ENCODE data around the gene LY86. TPM values are rescaled to one million over a fixed set of nuclear protein-coding genes. Genes with fewer than 3 reads are reported as not detected.

LY86 gene
- total and polyA plus RNA-seq, 9 of the 15 experiments (the other 6 are each of a cell fraction or from before 2014, with no cell fraction given), result 0.08 to 0.20 TPM; not detected in 7

DNA sequence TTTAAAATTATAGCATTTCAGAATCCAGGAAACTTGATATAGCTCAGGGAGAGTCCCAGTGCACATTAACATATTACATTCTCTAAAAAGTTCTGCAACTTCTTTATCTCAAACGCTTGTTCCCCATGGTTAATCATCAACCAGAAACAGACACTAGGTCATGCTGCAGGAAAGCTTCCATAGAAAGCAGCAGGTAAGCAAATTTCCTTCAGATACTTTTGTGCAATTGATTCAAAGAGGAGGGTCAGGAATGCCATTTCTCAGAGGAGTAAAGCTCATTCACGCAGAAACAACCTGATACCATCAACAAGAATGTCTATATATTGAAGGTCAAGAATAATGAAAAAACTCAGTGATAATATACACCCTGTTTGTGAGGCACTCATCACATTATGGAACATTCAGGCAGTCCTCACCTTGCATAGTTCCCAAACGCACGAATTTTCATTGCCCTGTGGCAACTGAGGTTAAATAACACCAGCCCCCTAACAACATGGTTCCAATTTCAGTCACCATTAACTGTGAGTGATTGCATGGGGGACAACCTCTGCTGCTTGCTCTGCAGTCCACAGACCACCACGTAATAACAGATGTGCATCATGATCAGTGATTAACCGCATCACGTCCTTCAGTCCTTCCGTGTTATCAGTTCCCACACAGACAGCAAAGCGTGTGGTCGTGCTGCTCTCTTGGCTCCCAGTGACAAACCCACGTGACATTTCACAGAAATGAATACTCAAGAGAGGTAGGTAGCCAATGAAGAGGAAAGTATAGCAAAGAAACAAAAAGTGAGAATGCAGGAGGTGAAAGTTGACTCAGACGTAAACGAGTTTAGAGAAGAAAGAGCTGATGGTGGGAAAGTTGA lies 95.7 kb downstream of the LY86 start (continued):
- TF ChIP-seq, protein P1, sequence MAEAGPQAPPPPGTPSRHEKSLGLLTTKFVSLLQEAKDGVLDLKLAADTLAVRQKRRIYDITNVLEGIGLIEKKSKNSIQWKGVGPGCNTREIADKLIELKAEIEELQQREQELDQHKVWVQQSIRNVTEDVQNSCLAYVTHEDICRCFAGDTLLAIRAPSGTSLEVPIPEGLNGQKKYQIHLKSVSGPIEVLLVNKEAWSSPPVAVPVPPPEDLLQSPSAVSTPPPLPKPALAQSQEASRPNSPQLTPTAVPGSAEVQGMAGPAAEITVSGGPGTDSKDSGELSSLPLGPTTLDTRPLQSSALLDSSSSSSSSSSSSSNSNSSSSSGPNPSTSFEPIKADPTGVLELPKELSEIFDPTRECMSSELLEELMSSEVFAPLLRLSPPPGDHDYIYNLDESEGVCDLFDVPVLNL (CRISPR knock-in tag; IDR thresholded peaks at IDR 0.05; ENCODE audit: low read depth), result no peak
- no peak for TF ChIP-seq THRAP3 (IDR thresholded peaks at IDR 0.05; ENCODE audit: borderline replicate concordance)
- peak in 1 of 2 experiments; percentile 55; a peak in 1 of 4 replicates for TF ChIP-seq TEAD1 (CRISPR knock-in tag; IDR thresholded peaks at IDR 0.05)
- TF ChIP-seq NFIC (IDR thresholded peaks at IDR 0.05), result peak; percentile 87
- TF ChIP-seq RAD51 (IDR thresholded peaks at IDR 0.05; ENCODE audit: borderline replicate concordance, low read depth), result peak; percentile 95
- TF ChIP-seq, protein P2, sequence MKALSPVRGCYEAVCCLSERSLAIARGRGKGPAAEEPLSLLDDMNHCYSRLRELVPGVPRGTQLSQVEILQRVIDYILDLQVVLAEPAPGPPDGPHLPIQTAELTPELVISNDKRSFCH (CRISPR knock-in tag; IDR thresholded peaks at IDR 0.05), result no peak
- TF ChIP-seq, protein P2 (tag; IDR thresholded peaks at IDR 0.05), result peak; percentile 59; the same call in 1 of the 2 replicates
- TF ChIP-seq ZNF444 (CRISPR knock-in tag; IDR thresholded peaks at IDR 0.05), result no peak
- TF ChIP-seq ESRRA (IDR thresholded peaks at IDR 0.05; ENCODE audit: borderline replicate concordance, low read depth), result peak; percentile 88; the same call in 1 of the 2 replicates
- TF ChIP-seq, protein P3, sequence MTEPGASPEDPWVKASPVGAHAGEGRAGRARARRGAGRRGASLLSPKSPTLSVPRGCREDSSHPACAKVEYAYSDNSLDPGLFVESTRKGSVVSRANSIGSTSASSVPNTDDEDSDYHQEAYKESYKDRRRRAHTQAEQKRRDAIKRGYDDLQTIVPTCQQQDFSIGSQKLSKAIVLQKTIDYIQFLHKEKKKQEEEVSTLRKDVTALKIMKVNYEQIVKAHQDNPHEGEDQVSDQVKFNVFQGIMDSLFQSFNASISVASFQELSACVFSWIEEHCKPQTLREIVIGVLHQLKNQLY (CRISPR knock-in tag; conservative IDR thresholded peaks at IDR 0.05), result no peak
- TF ChIP-seq PHTF2 (CRISPR knock-in tag; IDR thresholded peaks at IDR 0.05), result no peak
- peak; percentile 68 for TF ChIP-seq DACH1 (IDR thresholded peaks at IDR 0.05; ENCODE audit: partially characterized antibody)
- no peak for TF ChIP-seq RBM34 (IDR thresholded peaks at IDR 0.05; ENCODE audit: borderline replicate concordance, insufficient read depth, low read length)
- TF ChIP-seq, protein P4, sequence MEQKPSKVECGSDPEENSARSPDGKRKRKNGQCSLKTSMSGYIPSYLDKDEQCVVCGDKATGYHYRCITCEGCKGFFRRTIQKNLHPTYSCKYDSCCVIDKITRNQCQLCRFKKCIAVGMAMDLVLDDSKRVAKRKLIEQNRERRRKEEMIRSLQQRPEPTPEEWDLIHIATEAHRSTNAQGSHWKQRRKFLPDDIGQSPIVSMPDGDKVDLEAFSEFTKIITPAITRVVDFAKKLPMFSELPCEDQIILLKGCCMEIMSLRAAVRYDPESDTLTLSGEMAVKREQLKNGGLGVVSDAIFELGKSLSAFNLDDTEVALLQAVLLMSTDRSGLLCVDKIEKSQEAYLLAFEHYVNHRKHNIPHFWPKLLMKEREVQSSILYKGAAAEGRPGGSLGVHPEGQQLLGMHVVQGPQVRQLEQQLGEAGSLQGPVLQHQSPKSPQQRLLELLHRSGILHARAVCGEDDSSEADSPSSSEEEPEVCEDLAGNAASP (IDR thresholded peaks at IDR 0.05), result no peak
- no peak for TF ChIP-seq POLR2G (IDR thresholded peaks at IDR 0.05; ENCODE audit: low read depth, low read length)
- TF ChIP-seq DDX20 (tag; IDR thresholded peaks at IDR 0.05; ENCODE audit: low read depth), result no peak
- peak; percentile 76 for TF ChIP-seq LEF1 (IDR thresholded peaks at IDR 0.05)
- no peak for TF ChIP-seq PRMT5 (CRISPR knock-in tag; IDR thresholded peaks at IDR 0.05)
- no peak for TF ChIP-seq BRF1 (IDR thresholded peaks at IDR 0.05; ENCODE audit: borderline replicate concordance, extremely low read depth, insufficient read length)
- TF ChIP-seq SETDB1 (IDR thresholded peaks at IDR 0.05; ENCODE audit: low read length), result no peak
- no peak for TF ChIP-seq TAF15 (IDR thresholded peaks at IDR 0.05; ENCODE audit: low read depth, low read length)
